HG03432 (cell line): ENCODE data around the gene SPO11.

Experiments used
- ATAC-seq: cut with Tn5 transposase; IDR thresholded peaks from one replicate; pipeline ENCODE4 v1.9.1; 2021; ENCODE audit warnings: mild to moderate bottlenecking, moderate library complexity; ENCODE audit not compliant: unreplicated experiment

Gene SPO11

GRCh38 chr20:57389695-57390603 is 60.3 kb downstream of the SPO11 start:
- ATAC-seq = peak; percentile 16

DNA sequence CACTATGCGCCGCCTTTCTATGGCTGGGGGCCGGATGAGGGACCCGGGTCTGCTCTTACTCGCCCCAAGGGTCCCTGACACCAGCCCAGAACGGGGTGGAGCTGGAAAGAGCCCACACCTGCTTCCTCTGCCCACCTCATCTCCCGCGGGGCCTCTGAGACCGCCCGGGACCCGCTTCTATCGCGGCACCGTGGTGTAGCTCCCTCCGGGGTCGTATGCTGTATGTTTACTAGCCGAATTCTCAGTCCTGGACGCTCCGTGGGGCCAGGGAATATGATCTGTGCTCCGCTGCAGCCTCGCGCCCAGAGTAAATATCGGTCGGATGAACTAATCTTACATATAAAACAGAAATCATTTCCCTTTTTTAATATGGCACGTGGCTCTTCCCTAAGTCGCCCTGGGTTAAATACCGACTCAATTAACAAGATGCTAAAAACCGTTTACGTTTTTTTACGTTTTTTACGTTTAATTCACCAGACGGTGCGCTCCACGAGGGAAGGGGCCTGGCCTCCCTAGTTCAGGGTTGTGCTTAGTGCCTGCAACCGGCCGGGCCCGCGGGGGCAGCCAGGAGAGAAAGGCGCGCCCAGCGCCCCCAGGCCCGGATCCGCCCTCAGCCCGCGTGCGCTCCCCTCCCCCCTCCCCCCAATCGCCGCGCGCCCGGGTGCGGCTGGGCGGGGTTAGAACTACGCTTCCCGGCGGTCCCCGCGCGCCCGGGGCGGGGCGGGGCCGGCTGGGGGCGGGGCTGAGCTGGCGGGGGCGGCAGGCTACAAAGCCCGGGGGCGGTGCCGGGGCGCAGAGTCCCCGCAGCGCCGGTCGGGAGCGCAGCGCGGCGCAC is 61.2 kb downstream of the SPO11 start, which contains the start of gene RBM38:
Gene RBM38 (plus strand): TSS at position 793 of the 835 bp plus-strand sequence. CDS start 186 bp downstream, outside the sequence.
- peak; percentile 57 for ATAC-seq

- peak; percentile 3 for ATAC-seq
Observed at GRCh38 chr20:57391439-57392301, 62.1 kb downstream of the SPO11 start.

DNA sequence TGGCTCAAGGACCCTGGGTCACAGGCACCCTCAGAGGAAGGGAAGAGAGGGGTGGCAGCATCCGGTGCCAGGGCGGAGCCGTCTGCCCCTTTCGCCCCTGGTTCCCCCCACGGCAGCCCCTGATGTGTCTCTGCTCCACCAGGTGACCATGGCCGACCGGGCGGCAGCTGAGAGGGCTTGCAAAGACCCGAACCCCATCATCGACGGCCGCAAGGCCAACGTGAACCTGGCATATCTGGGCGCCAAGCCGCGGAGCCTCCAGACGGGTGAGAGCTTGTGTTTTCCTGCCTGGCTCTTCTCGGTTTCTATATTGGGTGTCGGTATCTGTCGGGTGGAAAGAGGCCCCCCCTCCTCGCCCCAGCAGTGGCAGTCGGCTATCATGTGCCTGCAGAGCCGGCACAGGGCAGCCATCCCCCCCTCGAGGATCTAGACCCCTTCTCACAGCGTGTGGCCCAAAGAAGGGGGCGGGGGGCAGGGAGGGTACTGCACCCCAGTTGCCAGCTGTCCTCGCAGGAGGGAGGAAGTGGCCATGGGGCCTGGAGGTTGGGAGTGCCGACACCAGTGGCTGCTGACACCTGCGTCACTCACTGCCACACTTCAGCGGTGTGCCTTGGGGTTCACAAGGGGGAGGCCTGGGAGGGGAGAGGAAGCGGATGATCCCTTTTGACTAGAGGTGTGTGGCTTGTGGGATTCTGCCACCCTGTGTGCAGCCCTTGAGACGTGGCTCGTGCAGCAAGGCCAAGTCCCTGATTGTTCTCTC is 63.1 kb downstream of the SPO11 start:
- ATAC-seq = peak; percentile 20
